ENCODE data around the gene FAT2.

The FAT2 gene

GRCh38 chr5:151541571-151541970 is 49.6 kb downstream of the FAT2 start:
- no peak for DNase-seq (ENCODE audit: extremely low spot score)
- ChIA-PET CTCF (interaction anchor here (1.1 to 1.4 kb wide), 2 partner anchors 16 to 18 kb away, joined by 3 read pairs; no protein-coding TSS in a partner anchor), POLR2A (no interaction called here)
- no peak for TF ChIP-seq CTCF (IDR thresholded peaks at IDR 0.05; ENCODE audit: control extremely low read depth, extremely low read depth, low read depth, missing control alignments)

Data from GM10248 (cell line).